ENCODE measurements around the gene EVX2. TPM values are rescaled to one million over a fixed set of nuclear protein-coding genes. Genes with fewer than 3 reads are reported as not detected.

The EVX2 gene
- total and polyA plus RNA-seq, 2 donors, result not detected

- DNase-seq (ENCODE audit: low read depth in 6 of 9, low spot score in 9 of 9), result no peak
- Histone ChIP-seq H3K4me1 (ENCODE audit: control insufficient read depth in 2 of 2, insufficient read depth in 2 of 2, low read length in 2 of 2) (peaks cover 4 to 8% of the 10 kb centered on the region in 2 donors), H3K4me3 (ENCODE audit: low read length in 2 of 2) (no peak overlapping the region), H3K27ac (ENCODE audit: low read depth in 1 of 2, low read length in 1 of 2) (no peak overlapping the region), H3K27me3 (ENCODE audit: control insufficient read depth in 2 of 2, insufficient read depth in 1 of 2, low read length in 1 of 2) (peaks cover 86 to 99% of the 10 kb centered on the region in 2 donors), H3K36me3 (ENCODE audit: control insufficient read depth in 2 of 2, insufficient read depth in 2 of 2, low read length in 1 of 2) (no peaks in the 10 kb centered on the region), H3K9me3 (ENCODE audit: control insufficient read depth in 2 of 2, insufficient read depth in 1 of 2, low read length in 1 of 2) (peaks cover 15 to 26% of the 10 kb centered on the region in 2 donors)
- WGBS, result 8% methylated on average over 17 of the region's 17 CpGs
These were observed 2.4 kb downstream of the EVX2 start for GRCh38 chr2:176081376-176081836.

- H3K9me3 ChIP-seq (ENCODE audit: control insufficient read depth in 2 of 2, insufficient read depth in 1 of 2, low read length in 1 of 2), result peaks cover 15 to 26% of the 10 kb centered on the region in 2 donors
- H3K4me3 ChIP-seq (ENCODE audit: low read length in 2 of 2), result peak overlapping the region in 1 of 2 donors; percentile 36
- no peaks in the 10 kb centered on the region for H3K36me3 ChIP-seq (ENCODE audit: control insufficient read depth in 2 of 2, insufficient read depth in 2 of 2, low read length in 1 of 2)
- H3K27ac ChIP-seq (ENCODE audit: low read depth in 1 of 2, low read length in 1 of 2), result no peak overlapping the region
- peak in 1 of 9 donors; percentile 47 for DNase-seq (ENCODE audit: low read depth in 6 of 9, low spot score in 9 of 9)
- peaks cover 85 to 99% of the 10 kb centered on the region in 2 donors for H3K27me3 ChIP-seq (ENCODE audit: control insufficient read depth in 2 of 2, insufficient read depth in 1 of 2, low read length in 1 of 2)
- peaks cover 4 to 8% of the 10 kb centered on the region in 2 donors for H3K4me1 ChIP-seq (ENCODE audit: control insufficient read depth in 2 of 2, insufficient read depth in 2 of 2, low read length in 2 of 2)
- WGBS, result 9% methylated on average over 68 of the region's 68 CpGs
These were observed 3.0 kb downstream of the EVX2 start for GRCh38 chr2:176080540-176081375.

- 3% methylated on average over 86 of the region's 86 CpGs for WGBS
- Histone ChIP-seq H3K4me3 (ENCODE audit: low read length in 2 of 2) (peak overlapping the region in 1 of 2 donors; percentile 36), H3K9me3 (ENCODE audit: control insufficient read depth in 2 of 2, insufficient read depth in 1 of 2, low read length in 1 of 2) (peaks cover 15 to 26% of the 10 kb centered on the region in 2 donors), H3K4me1 (ENCODE audit: control insufficient read depth in 2 of 2, insufficient read depth in 2 of 2, low read length in 2 of 2) (peaks cover 4 to 8% of the 10 kb centered on the region in 2 donors), H3K27me3 (ENCODE audit: control insufficient read depth in 2 of 2, insufficient read depth in 1 of 2, low read length in 1 of 2) (peaks cover 86 to 99% of the 10 kb centered on the region in 2 donors), H3K27ac (ENCODE audit: low read depth in 1 of 2, low read length in 1 of 2) (no peak overlapping the region), H3K36me3 (ENCODE audit: control insufficient read depth in 2 of 2, insufficient read depth in 2 of 2, low read length in 1 of 2) (no peaks in the 10 kb centered on the region)
- DNase-seq (ENCODE audit: low read depth in 6 of 9, low spot score in 9 of 9), result peak in 4 of 9 donors; percentile 29 to 59 (median 54)
These were observed 3.8 kb downstream of the EVX2 start for GRCh38 chr2:176079831-176080539.

GRCh38 chr2:176079285-176079830 is 4.4 kb downstream of the EVX2 start:
- 8% methylated on average over 30 of the region's 30 CpGs for WGBS
- Histone ChIP-seq H3K27ac (ENCODE audit: low read depth in 1 of 2, low read length in 1 of 2) (no peak overlapping the region), H3K4me3 (ENCODE audit: low read length in 2 of 2) (no peak overlapping the region), H3K27me3 (ENCODE audit: control insufficient read depth in 2 of 2, insufficient read depth in 1 of 2, low read length in 1 of 2) (peaks cover 87 to 99% of the 10 kb centered on the region in 2 donors), H3K36me3 (ENCODE audit: control insufficient read depth in 2 of 2, insufficient read depth in 2 of 2, low read length in 1 of 2) (no peaks in the 10 kb centered on the region), H3K9me3 (ENCODE audit: control insufficient read depth in 2 of 2, insufficient read depth in 1 of 2, low read length in 1 of 2) (peaks cover 15 to 26% of the 10 kb centered on the region in 2 donors), H3K4me1 (ENCODE audit: control insufficient read depth in 2 of 2, insufficient read depth in 2 of 2, low read length in 2 of 2) (peaks cover 4 to 8% of the 10 kb centered on the region in 2 donors)
- no peak for DNase-seq (ENCODE audit: low read depth in 6 of 9, low spot score in 9 of 9)

- no peak overlapping the region for H3K4me3 ChIP-seq (ENCODE audit: low read length in 2 of 2)
- H3K4me1 ChIP-seq (ENCODE audit: control insufficient read depth in 2 of 2, insufficient read depth in 2 of 2, low read length in 2 of 2), result peaks cover 4 to 8% of the 10 kb centered on the region in 2 donors
- peaks cover 83 to 99% of the 10 kb centered on the region in 2 donors for H3K27me3 ChIP-seq (ENCODE audit: control insufficient read depth in 2 of 2, insufficient read depth in 1 of 2, low read length in 1 of 2)
- no peak for DNase-seq (ENCODE audit: low read depth in 6 of 9, low spot score in 9 of 9)
- 11% methylated on average over 25 of the region's 25 CpGs for WGBS
- H3K36me3 ChIP-seq (ENCODE audit: control insufficient read depth in 2 of 2, insufficient read depth in 2 of 2, low read length in 1 of 2), result no peaks in the 10 kb centered on the region
- no peak overlapping the region for H3K27ac ChIP-seq (ENCODE audit: low read depth in 1 of 2, low read length in 1 of 2)
- H3K9me3 ChIP-seq (ENCODE audit: control insufficient read depth in 2 of 2, insufficient read depth in 1 of 2, low read length in 1 of 2), result peaks cover 15 to 26% of the 10 kb centered on the region in 2 donors
These were observed 5.0 kb downstream of the EVX2 start for GRCh38 chr2:176078541-176079284.

- H3K27me3 ChIP-seq (ENCODE audit: control insufficient read depth in 2 of 2, insufficient read depth in 1 of 2, low read length in 1 of 2), result peaks cover 84 to 99% of the 10 kb centered on the region in 2 donors
- no peak overlapping the region for H3K4me3 ChIP-seq (ENCODE audit: low read length in 2 of 2)
- no peak overlapping the region for H3K27ac ChIP-seq (ENCODE audit: low read depth in 1 of 2, low read length in 1 of 2)
- no peaks in the 10 kb centered on the region for H3K36me3 ChIP-seq (ENCODE audit: control insufficient read depth in 2 of 2, insufficient read depth in 2 of 2, low read length in 1 of 2)
- WGBS, result 42% methylated on average over 2 of the region's 2 CpGs
- H3K9me3 ChIP-seq (ENCODE audit: control insufficient read depth in 2 of 2, insufficient read depth in 1 of 2, low read length in 1 of 2), result peaks cover 7 to 16% of the 10 kb centered on the region in 2 donors
- DNase-seq (ENCODE audit: low read depth in 6 of 9, low spot score in 9 of 9), result no peak
- H3K4me1 ChIP-seq (ENCODE audit: control insufficient read depth in 2 of 2, insufficient read depth in 2 of 2, low read length in 2 of 2), result peaks cover 4 to 8% of the 10 kb centered on the region in 2 donors
These were observed 7.0 kb downstream of the EVX2 start for GRCh38 chr2:176076796-176077195.

GRCh38 chr2:176076063-176076462 is 7.7 kb downstream of the EVX2 start:
- WGBS, result 24% methylated on average over 7 of the region's 7 CpGs
- Histone ChIP-seq H3K4me3 (ENCODE audit: low read length in 2 of 2) (no peak overlapping the region), H3K36me3 (ENCODE audit: control insufficient read depth in 2 of 2, insufficient read depth in 2 of 2, low read length in 1 of 2) (no peaks in the 10 kb centered on the region), H3K27ac (ENCODE audit: low read depth in 1 of 2, low read length in 1 of 2) (no peak overlapping the region), H3K27me3 (ENCODE audit: control insufficient read depth in 2 of 2, insufficient read depth in 1 of 2, low read length in 1 of 2) (peaks cover 81 to 99% of the 10 kb centered on the region in 2 donors), H3K4me1 (ENCODE audit: control insufficient read depth in 2 of 2, insufficient read depth in 2 of 2, low read length in 2 of 2) (peaks cover 4 to 8% of the 10 kb centered on the region in 2 donors), H3K9me3 (ENCODE audit: control insufficient read depth in 2 of 2, insufficient read depth in 1 of 2, low read length in 1 of 2) (peaks cover 7 to 13% of the 10 kb centered on the region in 2 donors)
- no peak for DNase-seq (ENCODE audit: low read depth in 6 of 9, low spot score in 9 of 9)

GRCh38 chr2:176075481-176075880 is 8.3 kb downstream of the EVX2 start:
- 12% methylated on average over 15 of the region's 15 CpGs for WGBS
- no peak overlapping the region for H3K4me3 ChIP-seq (ENCODE audit: low read length in 2 of 2)

More at GRCh38 chr2:176075481-176075880, 8.3 kb downstream of the EVX2 start:
- peaks cover 3 to 7% of the 10 kb centered on the region in 2 donors for H3K9me3 ChIP-seq (ENCODE audit: control insufficient read depth in 2 of 2, insufficient read depth in 1 of 2, low read length in 1 of 2)
- no peak for DNase-seq (ENCODE audit: low read depth in 6 of 9, low spot score in 9 of 9)
- H3K4me1 ChIP-seq (ENCODE audit: control insufficient read depth in 2 of 2, insufficient read depth in 2 of 2, low read length in 2 of 2), result peaks cover 3 to 8% of the 10 kb centered on the region in 2 donors
- no peak overlapping the region for H3K27ac ChIP-seq (ENCODE audit: low read depth in 1 of 2, low read length in 1 of 2)
- H3K27me3 ChIP-seq (ENCODE audit: control insufficient read depth in 2 of 2, insufficient read depth in 1 of 2, low read length in 1 of 2), result peaks cover 80 to 99% of the 10 kb centered on the region in 2 donors
- no peaks in the 10 kb centered on the region for H3K36me3 ChIP-seq (ENCODE audit: control insufficient read depth in 2 of 2, insufficient read depth in 2 of 2, low read length in 1 of 2)
